ENCODE data around the gene AK8.

DNA sequence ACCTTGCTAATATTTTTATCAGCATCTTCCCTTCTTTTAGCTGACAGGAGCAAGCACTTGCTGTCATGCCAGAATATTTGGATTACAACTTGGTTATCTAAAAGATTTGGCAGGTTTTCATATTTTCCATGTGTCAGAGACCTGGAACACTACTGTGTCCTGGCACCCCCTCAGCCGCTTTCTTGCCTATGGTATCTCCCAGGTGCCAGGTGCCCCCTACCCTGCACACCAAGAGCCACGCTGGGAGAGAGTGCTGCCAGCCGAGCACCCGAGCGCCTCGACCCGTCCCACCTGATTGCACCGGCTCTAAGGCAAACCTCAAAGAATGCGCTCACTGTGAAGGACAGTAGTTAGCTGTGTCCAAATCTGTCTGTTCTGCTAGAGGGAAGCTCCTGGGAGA is 123.0 kb downstream of the AK8 start:
- TF ChIP-seq POLR2AphosphoS5 (IDR thresholded peaks at IDR 0.05) = no peak
- no peak for TF ChIP-seq CTCF (IDR thresholded peaks at IDR 0.05)
- TF ChIP-seq POLR2A (IDR thresholded peaks at IDR 0.05) = no peak
